ENCODE data around the gene MRFAP1.

The MRFAP1 gene

GRCh38 chr4:6621556-6621927, 18.9 kb upstream of the MRFAP1 start:
- DNase-seq = no peak
- no peak overlapping the region for H3K4me3 ChIP-seq (ENCODE audit: low read length)
- no peaks in the 10 kb centered on the region for H3K4me1 ChIP-seq (ENCODE audit: low read length)
- H3K9me2 ChIP-seq (replicated peaks; ENCODE audit: insufficient read depth, low read length) = no peaks in the 10 kb centered on the region
- H3K4me2 ChIP-seq (ENCODE audit: low read depth, low read length) = no peak overlapping the region
- no peaks in the 10 kb centered on the region for H3K36me3 ChIP-seq (replicated peaks; ENCODE audit: insufficient read depth, low read length)
- H3K79me2 ChIP-seq (ENCODE audit: low read length) = no peaks in the 10 kb centered on the region
- no peaks in the 10 kb centered on the region for H4K20me1 ChIP-seq (ENCODE audit: insufficient read depth, low read length)
- no peak overlapping the region for H2AFZ ChIP-seq (ENCODE audit: low read length)
- H3K9me3 ChIP-seq (replicated peaks; ENCODE audit: insufficient read depth, low read length) = no peaks in the 10 kb centered on the region
- no peaks in the 10 kb centered on the region for H3K27me3 ChIP-seq (replicated peaks; ENCODE audit: insufficient read depth, low read length)
- H3F3A ChIP-seq (ENCODE audit: insufficient read depth, low read length) = no peaks in the 10 kb centered on the region
- TF ChIP-seq, protein P1, sequence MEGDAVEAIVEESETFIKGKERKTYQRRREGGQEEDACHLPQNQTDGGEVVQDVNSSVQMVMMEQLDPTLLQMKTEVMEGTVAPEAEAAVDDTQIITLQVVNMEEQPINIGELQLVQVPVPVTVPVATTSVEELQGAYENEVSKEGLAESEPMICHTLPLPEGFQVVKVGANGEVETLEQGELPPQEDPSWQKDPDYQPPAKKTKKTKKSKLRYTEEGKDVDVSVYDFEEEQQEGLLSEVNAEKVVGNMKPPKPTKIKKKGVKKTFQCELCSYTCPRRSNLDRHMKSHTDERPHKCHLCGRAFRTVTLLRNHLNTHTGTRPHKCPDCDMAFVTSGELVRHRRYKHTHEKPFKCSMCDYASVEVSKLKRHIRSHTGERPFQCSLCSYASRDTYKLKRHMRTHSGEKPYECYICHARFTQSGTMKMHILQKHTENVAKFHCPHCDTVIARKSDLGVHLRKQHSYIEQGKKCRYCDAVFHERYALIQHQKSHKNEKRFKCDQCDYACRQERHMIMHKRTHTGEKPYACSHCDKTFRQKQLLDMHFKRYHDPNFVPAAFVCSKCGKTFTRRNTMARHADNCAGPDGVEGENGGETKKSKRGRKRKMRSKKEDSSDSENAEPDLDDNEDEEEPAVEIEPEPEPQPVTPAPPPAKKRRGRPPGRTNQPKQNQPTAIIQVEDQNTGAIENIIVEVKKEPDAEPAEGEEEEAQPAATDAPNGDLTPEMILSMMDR (IDR thresholded peaks at IDR 0.05; ENCODE audit: low read length) = no peak
- no peak for TF ChIP-seq EZH2 (optimal IDR thresholded peaks at IDR 0.05; ENCODE audit: low read depth, low read length)
- TF ChIP-seq EZH2phosphoT487 (IDR thresholded peaks at IDR 0.05; ENCODE audit: low read length) = no peak
- H3K9ac ChIP-seq (ENCODE audit: low read length) = no peak overlapping the region
- H3K27ac ChIP-seq (ENCODE audit: low read length) = no peak overlapping the region

DNA sequence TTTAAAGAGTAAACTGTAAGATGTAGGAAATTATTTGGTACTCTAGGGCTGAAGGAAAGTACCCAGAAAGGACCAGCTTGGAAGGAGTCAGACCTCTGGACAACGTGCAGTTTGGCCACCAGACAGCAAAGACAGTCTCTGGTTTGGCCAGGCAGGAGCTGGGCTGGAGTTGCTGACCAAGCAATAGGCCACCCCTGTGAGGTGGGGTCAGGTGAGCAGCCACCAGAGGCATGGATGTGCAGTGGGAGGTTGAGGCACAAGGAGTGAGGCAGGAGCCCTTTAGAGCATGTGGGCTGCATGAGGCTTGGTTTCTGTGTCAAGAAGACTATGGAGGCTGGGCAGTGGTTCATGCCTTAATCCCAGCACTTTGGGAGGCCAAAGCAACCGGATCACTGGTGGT, 17.7 kb upstream of the MRFAP1 start:
- H2AFZ ChIP-seq (ENCODE audit: low read length) = no peak overlapping the region
- H3K4me1 ChIP-seq (ENCODE audit: low read length) = no peaks in the 10 kb centered on the region
- H3K4me2 ChIP-seq (ENCODE audit: low read depth, low read length) = no peak overlapping the region
- H3K36me3 ChIP-seq (replicated peaks; ENCODE audit: insufficient read depth, low read length) = no peaks in the 10 kb centered on the region
- no peaks in the 10 kb centered on the region for H3K79me2 ChIP-seq (ENCODE audit: low read length)
- no peak for DNase-seq
- H3K27ac ChIP-seq (ENCODE audit: low read length) = no peak overlapping the region
- no peaks in the 10 kb centered on the region for H3F3A ChIP-seq (ENCODE audit: insufficient read depth, low read length)
- no peaks in the 10 kb centered on the region for H3K27me3 ChIP-seq (replicated peaks; ENCODE audit: insufficient read depth, low read length)
- no peaks in the 10 kb centered on the region for H3K9me2 ChIP-seq (replicated peaks; ENCODE audit: insufficient read depth, low read length)
- no peak overlapping the region for H3K4me3 ChIP-seq (ENCODE audit: low read length)
- no peaks in the 10 kb centered on the region for H4K20me1 ChIP-seq (ENCODE audit: insufficient read depth, low read length)
- H3K9ac ChIP-seq (ENCODE audit: low read length) = no peak overlapping the region
- TF ChIP-seq EZH2phosphoT487 (IDR thresholded peaks at IDR 0.05; ENCODE audit: low read length) = no peak
- no peak for TF ChIP-seq EZH2 (optimal IDR thresholded peaks at IDR 0.05; ENCODE audit: low read depth, low read length)
- TF ChIP-seq, protein P1 (IDR thresholded peaks at IDR 0.05; ENCODE audit: low read length) = no peak
- H3K9me3 ChIP-seq (replicated peaks; ENCODE audit: insufficient read depth, low read length) = no peaks in the 10 kb centered on the region

- Histone ChIP-seq H3K4me3 (ENCODE audit: low read length) (no peak overlapping the region), H3K79me2 (ENCODE audit: low read length) (no peaks in the 10 kb centered on the region), H3K4me1 (ENCODE audit: low read length) (no peaks in the 10 kb centered on the region), H3K27me3 (replicated peaks; ENCODE audit: insufficient read depth, low read length) (no peaks in the 10 kb centered on the region), H3K4me2 (ENCODE audit: low read depth, low read length) (no peak overlapping the region), H3K9ac (ENCODE audit: low read length) (no peak overlapping the region), H3K9me3 (replicated peaks; ENCODE audit: insufficient read depth, low read length) (no peaks in the 10 kb centered on the region), H3K27ac (ENCODE audit: low read length) (no peak overlapping the region), H4K20me1 (ENCODE audit: insufficient read depth, low read length) (no peaks in the 10 kb centered on the region), H3K36me3 (replicated peaks; ENCODE audit: insufficient read depth, low read length) (no peaks in the 10 kb centered on the region), H2AFZ (ENCODE audit: low read length) (no peak overlapping the region), H3F3A (ENCODE audit: insufficient read depth, low read length) (no peaks in the 10 kb centered on the region), H3K9me2 (replicated peaks; ENCODE audit: insufficient read depth, low read length) (no peaks in the 10 kb centered on the region)
- TF ChIP-seq, protein P1 (IDR thresholded peaks at IDR 0.05; ENCODE audit: low read length) = no peak
- TF ChIP-seq EZH2phosphoT487 (IDR thresholded peaks at IDR 0.05; ENCODE audit: low read length) (no peak), EZH2 (optimal IDR thresholded peaks at IDR 0.05; ENCODE audit: low read depth, low read length) (no peak)
- DNase-seq = no peak
Observed at GRCh38 chr4:6625256-6625655, 15.2 kb upstream of the MRFAP1 start.
